Activated naive CD4-positive, alpha-beta T cell treated with anti-CD3 and anti-CD28 coated beads for 36 hours (primary cell): Measurements from ENCODE around the gene IQCH. TPM values are rescaled to one million over a fixed set of nuclear protein-coding genes. Genes with fewer than 3 reads are reported as not detected.

Experiments used
- CTCF ChIA-PET: fragments of 350-600 bp; sonication (Branson Sonifier 250); formaldehyde crosslinking; loops from one replicate; lab custom pipeline; 2021; ENCODE audit warnings: antibody characterized with exemption; lab: Charles Lee
- DNase-seq: peaks from one replicate; pipeline ENCODE4 v3.0.0-alpha.2; 2020
- H3K27ac Mint-ChIP-seq: one replicate; pipeline ENCODE4 v1.8.0; 2021; ENCODE audit warnings: mild to moderate bottlenecking, mixed read lengths
- H3K27me3 Mint-ChIP-seq: one replicate; pipeline ENCODE4 v1.8.0; 2021; ENCODE audit warnings: low read depth, mixed read lengths
- H3K36me3 Mint-ChIP-seq: one replicate; pipeline ENCODE4 v1.8.0; 2021; ENCODE audit warnings: low read depth, mixed read lengths
- H3K4me1 Mint-ChIP-seq: one replicate; pipeline ENCODE4 v1.8.0; 2021; ENCODE audit warnings: low read depth, mixed read lengths
- H3K4me3 Mint-ChIP-seq: one replicate; pipeline ENCODE4 v1.8.0; 2021; ENCODE audit warnings: mild to moderate bottlenecking, moderate library complexity, mixed read lengths
- H3K9me3 Mint-ChIP-seq: one replicate; pipeline ENCODE4 v1.8.0; 2021; ENCODE audit warnings: mixed read lengths
- intact Hi-C: fragments of 100-400 bp; cut with micrococcal nuclease; formaldehyde crosslinking; loops from one replicate; pipeline ENCODE4 v1.15.1; 2023
- total RNA-seq, 2 experiments: library from RNA; stranded (reverse); gene quantifications; one replicate each; pipeline ENCODE4 v1.2.3, GENCODE V29; 2021

Gene IQCH
- total RNA-seq, 2 experiments from 2014 or later = 0.98 to 1.4 TPM

DNA sequence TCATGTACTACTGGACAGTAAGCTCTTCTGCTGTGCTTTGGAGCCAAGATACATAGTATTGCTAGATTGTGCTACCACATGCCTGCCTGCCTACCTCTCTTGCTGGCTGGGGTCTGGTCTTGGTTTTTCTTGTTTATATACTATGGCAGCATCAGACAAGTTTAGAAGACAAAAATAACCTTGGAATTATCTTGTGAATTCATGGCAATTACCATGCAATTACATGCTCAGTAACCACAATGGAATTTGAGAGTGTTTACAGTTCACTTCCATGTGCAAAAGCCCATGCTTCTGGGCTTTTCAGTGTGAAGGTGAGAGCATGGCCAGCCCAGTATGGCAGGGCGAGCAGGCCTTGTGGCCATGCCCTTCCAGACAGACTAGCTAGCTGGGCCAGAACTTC lies 218.4 kb downstream of the IQCH start:
- Mint-ChIP-seq H3K4me1 (no peaks in the 10 kb centered on the region), H3K27me3 (no peaks in the 10 kb centered on the region), H3K27ac (no peak overlapping the region), H3K4me3 (no peak overlapping the region), H3K9me3 (no peaks in the 10 kb centered on the region), H3K36me3 (no peaks in the 10 kb centered on the region)
- no peak for DNase-seq
- CTCF ChIA-PET = no interaction called here
- intact Hi-C loops = no loop called here

DNA sequence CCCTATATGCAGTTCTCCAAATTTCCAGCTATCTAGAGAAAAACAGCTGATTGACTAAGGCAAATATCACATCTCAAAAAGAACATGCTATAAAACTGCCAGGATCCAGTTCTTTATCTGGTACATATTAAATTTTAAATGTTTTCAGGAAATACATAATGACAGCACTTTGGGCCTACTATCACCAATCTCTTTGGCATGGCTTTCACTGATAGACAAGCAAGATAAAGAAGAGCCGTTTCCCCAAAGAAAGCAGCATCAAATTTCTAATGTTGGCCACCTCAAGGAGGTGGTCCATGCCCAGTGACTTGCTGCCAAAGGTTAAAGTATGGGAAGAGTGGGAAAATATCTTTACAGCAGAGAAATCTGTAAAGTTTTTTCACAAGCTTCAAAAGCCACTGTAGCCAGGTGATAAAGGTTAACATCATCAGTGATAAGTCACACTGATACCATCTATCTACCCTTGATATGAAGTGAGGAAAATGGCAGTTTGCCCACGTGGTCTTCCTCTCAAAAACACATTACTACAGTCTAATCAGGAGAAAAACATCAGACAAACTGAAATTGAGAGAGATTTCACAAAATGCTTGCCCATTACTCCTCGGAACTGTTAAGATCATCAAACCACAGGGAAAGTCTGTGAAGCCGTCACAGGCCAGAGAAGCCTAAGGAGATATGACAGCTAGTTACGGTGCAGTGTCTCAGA lies 220.0 kb downstream of the IQCH start:
- Mint-ChIP-seq H3K4me1 (no peaks in the 10 kb centered on the region), H3K9me3 (no peaks in the 10 kb centered on the region), H3K36me3 (no peaks in the 10 kb centered on the region), H3K27ac (no peak overlapping the region), H3K4me3 (no peak overlapping the region), H3K27me3 (no peaks in the 10 kb centered on the region)
- CTCF ChIA-PET = no interaction called here
- no peak for DNase-seq
- intact Hi-C loops = no loop called here

DNA sequence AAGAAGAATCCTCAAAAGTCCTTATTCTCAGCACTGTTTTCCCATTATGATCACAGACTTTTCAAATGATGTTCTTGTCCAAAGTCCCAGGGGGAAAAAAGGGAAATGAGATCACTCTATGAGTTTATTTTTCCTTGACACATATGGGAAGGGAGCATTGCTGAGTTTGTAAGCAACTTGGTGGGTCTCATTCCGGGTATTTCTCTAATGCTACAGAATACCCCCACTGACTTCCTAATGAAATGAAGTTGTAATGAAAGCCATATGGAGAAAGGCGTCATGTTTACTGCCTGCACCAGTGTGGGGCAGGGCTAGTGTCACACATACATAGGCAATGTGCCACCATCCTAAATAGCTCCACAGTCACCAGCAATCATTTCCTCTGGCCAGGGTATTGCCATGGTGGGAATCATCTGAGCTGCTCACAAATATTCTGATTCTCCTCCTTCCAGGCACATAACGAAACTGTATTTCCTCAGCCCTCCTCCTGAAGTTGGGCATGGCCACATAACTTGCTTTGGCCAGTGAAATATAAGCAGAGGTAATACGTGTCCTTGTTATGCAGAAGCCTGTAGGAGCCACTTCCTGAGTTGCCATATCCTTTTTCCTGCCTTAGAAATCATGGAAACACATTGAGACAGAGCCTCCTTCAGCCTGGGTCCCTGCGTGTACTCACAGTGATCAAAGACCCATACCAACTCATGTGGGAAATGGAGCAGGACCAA lies 225.4 kb downstream of the IQCH start:
- no peaks in the 10 kb centered on the region for H3K36me3 Mint-ChIP-seq
- no peak for DNase-seq
- H3K9me3 Mint-ChIP-seq = peaks cover 3% of the 10 kb centered on the region

DNA sequence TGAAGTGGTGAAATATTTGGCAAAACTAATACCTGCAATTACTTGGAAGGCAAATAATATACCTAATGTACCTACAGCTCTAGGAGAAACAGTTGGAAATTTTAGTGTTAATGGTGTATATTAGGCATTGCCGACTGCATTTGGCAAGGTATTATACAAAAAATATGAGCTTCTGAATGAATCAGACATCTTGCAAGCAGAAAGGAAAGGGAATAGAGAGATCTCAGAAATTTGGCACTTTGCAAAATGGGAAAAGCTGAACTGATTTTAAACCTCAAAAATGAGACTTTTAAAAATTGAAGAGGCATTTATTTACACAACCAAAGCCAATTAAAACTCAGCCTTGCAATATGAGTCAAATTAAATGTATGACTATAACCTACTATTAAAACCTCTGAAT lies 226.2 kb downstream of the IQCH start:
- DNase-seq = no peak
- CTCF ChIA-PET = no interaction called here
- Mint-ChIP-seq H3K9me3 (peaks cover 5% of the 10 kb centered on the region), H3K27me3 (no peaks in the 10 kb centered on the region), H3K36me3 (no peaks in the 10 kb centered on the region), H3K4me3 (no peak overlapping the region), H3K27ac (no peak overlapping the region), H3K4me1 (peaks cover 9% of the 10 kb centered on the region)
- intact Hi-C loops = no loop called here

More for the DNA sequence above, 225.4 kb downstream of the IQCH start:
- Mint-ChIP-seq H3K4me3 (no peak overlapping the region), H3K27ac (no peak overlapping the region), H3K4me1 (peaks cover 9% of the 10 kb centered on the region), H3K27me3 (no peaks in the 10 kb centered on the region)
- intact Hi-C loops = no loop called here
- CTCF ChIA-PET = no interaction called here

DNA sequence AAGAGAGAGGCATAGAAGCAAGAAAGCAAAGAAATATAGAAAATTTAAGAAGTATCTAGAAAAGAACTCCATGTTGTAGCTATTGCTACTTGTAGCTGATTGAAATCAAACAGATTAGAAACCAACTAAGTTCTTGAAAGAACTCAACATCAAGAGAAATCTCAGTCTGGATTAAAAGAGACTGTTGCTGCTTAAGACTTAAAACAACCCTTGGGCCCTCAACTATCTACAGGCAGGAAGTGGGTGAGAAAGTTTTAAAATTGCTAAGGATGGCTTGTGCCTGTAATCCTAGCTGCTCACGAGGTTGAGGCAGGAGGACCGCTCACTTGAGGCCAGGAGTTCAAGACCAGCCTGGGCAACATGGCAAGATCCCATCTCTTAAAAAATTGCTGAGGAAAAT lies 227.1 kb downstream of the IQCH start:
- H3K36me3 Mint-ChIP-seq = peaks cover 3% of the 10 kb centered on the region
- H3K9me3 Mint-ChIP-seq = peaks cover 5% of the 10 kb centered on the region
- H3K4me1 Mint-ChIP-seq = peaks cover 9% of the 10 kb centered on the region
- no peak for DNase-seq
- H3K27me3 Mint-ChIP-seq = no peaks in the 10 kb centered on the region
- CTCF ChIA-PET = no interaction called here
- H3K4me3 Mint-ChIP-seq = no peak overlapping the region
- intact Hi-C loops = no loop called here
- no peak overlapping the region for H3K27ac Mint-ChIP-seq

DNA sequence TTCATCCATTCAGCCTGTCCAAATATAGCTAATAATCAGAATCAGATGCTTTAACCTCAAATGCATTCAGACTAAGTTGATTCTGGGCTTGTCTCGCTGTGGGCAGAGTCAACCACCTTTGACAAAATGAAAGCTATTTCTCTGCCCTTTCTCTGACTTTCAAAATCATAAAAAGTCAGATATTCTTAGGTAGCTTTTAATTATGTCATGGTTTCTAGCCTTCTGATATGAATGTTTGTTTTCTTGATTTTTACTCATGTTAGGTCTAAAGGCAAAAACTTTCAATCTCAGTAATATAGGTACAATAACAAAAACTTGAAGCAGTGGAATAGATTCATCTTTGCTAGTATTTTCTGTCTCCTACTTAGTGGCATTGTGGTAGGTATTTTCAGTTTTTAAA lies 241.0 kb downstream of the IQCH start:
- DNase-seq = no peak
- Mint-ChIP-seq H3K4me1 (no peaks in the 10 kb centered on the region), H3K27me3 (peaks cover 3% of the 10 kb centered on the region), H3K36me3 (no peaks in the 10 kb centered on the region), H3K4me3 (no peak overlapping the region), H3K9me3 (no peaks in the 10 kb centered on the region), H3K27ac (no peak overlapping the region)
- CTCF ChIA-PET = interaction anchor here (2.0 kb wide), 1 partner anchor 340 kb away, joined by 5 read pairs; no protein-coding TSS in a partner anchor
- intact Hi-C loops = no loop called here

DNA sequence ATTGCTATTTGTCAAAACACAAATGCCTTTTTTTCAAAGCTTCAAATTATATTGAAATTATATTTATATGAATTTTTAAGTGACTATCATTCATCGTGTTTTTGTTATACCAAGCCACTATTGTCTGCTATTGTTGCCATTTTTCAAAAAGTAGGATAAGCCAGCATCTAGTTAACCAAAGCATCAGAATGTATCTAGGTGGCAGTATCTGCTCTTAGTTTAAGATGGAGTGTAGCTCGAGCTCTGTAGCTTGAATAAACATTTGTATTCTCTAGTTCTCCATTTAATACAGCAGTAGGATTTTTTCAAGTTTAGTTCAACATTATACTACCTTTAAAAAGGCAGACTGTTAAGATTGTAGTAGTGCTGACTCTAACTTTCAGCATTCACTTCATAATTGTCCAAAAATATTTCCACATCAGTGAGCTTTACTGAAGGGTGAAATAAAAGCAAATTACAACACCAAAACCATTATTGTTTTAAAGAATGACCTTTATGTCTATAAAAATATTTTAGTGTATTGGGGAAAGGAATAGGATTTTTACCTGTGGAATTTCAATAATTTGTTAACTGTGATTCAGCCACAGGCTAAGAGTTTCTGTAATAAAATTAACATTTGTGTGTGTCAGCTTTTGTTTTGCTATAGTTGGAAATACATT lies 246.7 kb downstream of the IQCH start:
- H3K36me3 Mint-ChIP-seq = no peaks in the 10 kb centered on the region
- CTCF ChIA-PET = interaction anchor here (0.6 to 1.9 kb wide), 5 partner anchors 14 to 588 kb away, joined by 3 to 8 read pairs (median 4); no protein-coding TSS in a partner anchor
- no peaks in the 10 kb centered on the region for H3K9me3 Mint-ChIP-seq
- no peak for DNase-seq
- no peak overlapping the region for H3K27ac Mint-ChIP-seq
- H3K27me3 Mint-ChIP-seq = peaks cover 2% of the 10 kb centered on the region
- intact Hi-C loops = loop anchor here (1.0 kb wide), 1 partner anchor 335 kb away; no protein-coding TSS in a partner anchor
- no peaks in the 10 kb centered on the region for H3K4me1 Mint-ChIP-seq
- no peak overlapping the region for H3K4me3 Mint-ChIP-seq

DNA sequence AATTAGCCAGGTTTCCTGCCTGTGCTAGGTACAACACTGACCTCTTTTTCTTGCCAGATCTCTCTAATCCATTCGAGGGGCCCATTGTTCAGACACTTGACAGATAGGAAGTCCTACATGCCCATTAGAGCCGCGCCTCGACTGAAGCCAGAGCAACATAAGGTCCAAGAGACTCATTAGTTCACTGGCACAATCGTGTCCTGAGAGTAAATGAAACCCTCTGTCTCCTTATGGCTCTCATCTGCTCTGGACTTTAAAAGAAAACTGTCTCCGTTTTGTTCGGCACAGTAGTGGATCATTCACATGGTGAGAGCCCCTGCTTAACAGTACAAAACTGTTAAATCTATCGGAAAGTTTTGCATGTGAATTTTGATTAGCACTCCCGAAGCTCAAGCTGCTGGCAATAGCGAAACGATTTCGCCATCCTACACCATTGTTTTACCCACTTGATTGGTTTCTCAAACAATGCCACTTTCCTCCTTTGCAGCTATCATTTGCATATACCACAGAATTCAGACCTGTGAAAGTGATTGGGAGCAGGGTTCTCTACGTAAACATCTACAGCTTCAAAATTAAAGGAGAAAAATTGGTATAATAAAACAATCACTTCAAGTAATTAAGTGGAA lies 247.4 kb downstream of the IQCH start:
- DNase-seq = no peak
- no peak overlapping the region for H3K4me3 Mint-ChIP-seq
- H3K36me3 Mint-ChIP-seq = no peaks in the 10 kb centered on the region
- CTCF ChIA-PET = interaction anchor here (1.0 to 1.9 kb wide), 3 partner anchors 14 to 330 kb away, joined by 3 to 8 read pairs (median 5); no protein-coding TSS in a partner anchor
- H3K27me3 Mint-ChIP-seq = no peaks in the 10 kb centered on the region
- H3K4me1 Mint-ChIP-seq = no peaks in the 10 kb centered on the region
- intact Hi-C loops = loop anchor here (1.0 kb wide), 1 partner anchor 334 kb away; no protein-coding TSS in a partner anchor
- no peaks in the 10 kb centered on the region for H3K9me3 Mint-ChIP-seq
- no peak overlapping the region for H3K27ac Mint-ChIP-seq

DNA sequence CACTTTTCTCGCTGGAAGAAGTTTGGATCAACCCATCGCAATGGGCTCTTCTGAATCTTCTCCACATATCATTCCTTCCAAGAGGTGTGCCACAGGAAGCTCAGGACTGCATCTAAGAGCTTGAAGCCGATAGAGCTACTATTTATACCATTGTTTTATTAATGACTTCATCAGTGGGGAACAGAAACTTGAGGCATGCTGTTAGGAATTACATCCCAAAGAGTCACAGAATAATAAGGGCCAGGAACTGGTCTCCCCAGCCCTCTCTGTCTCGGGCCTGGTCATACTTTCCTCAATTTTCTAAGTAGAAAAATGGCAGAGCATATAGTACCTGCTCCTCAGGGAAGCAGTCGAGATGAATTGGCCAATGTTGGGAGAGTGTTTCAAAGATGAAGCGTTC lies 249.5 kb downstream of the IQCH start:
- H3K36me3 Mint-ChIP-seq = peaks cover 5% of the 10 kb centered on the region

DNA sequence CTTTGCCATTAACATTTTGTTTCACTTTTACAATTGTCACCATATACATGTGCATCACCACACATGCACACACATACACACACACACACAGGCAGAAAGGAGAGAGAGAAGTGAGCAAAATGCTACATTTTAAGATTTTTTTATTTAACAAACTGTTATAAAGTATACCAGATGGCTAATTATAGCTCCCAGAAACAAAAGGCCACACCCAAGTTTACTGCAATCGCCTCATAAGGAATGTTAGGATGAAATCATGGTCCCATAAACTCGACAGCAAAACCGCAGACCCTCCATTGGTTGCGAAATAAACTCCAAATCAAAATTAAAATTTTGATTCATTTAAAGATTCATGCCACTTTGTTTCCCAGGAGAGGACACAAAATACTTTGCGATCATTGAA lies 250.2 kb downstream of the IQCH start:
- no peak for DNase-seq
- H3K36me3 Mint-ChIP-seq = peaks cover 5% of the 10 kb centered on the region
- H3K9me3 Mint-ChIP-seq = no peaks in the 10 kb centered on the region
- no peaks in the 10 kb centered on the region for H3K4me1 Mint-ChIP-seq
- CTCF ChIA-PET = no interaction called here
- no peak overlapping the region for H3K27ac Mint-ChIP-seq
- no peak overlapping the region for H3K4me3 Mint-ChIP-seq
- H3K27me3 Mint-ChIP-seq = no peaks in the 10 kb centered on the region
- intact Hi-C loops = no loop called here

More for the DNA sequence above, 249.5 kb downstream of the IQCH start:
- Mint-ChIP-seq H3K27ac (no peak overlapping the region), H3K27me3 (no peaks in the 10 kb centered on the region), H3K4me3 (no peak overlapping the region), H3K9me3 (no peaks in the 10 kb centered on the region), H3K4me1 (no peaks in the 10 kb centered on the region)
- CTCF ChIA-PET = interaction anchor here (2.1 kb wide), 1 partner anchor 332 kb away, joined by 4 read pairs; no protein-coding TSS in a partner anchor
- DNase-seq = no peak
- intact Hi-C loops = no loop called here

DNA sequence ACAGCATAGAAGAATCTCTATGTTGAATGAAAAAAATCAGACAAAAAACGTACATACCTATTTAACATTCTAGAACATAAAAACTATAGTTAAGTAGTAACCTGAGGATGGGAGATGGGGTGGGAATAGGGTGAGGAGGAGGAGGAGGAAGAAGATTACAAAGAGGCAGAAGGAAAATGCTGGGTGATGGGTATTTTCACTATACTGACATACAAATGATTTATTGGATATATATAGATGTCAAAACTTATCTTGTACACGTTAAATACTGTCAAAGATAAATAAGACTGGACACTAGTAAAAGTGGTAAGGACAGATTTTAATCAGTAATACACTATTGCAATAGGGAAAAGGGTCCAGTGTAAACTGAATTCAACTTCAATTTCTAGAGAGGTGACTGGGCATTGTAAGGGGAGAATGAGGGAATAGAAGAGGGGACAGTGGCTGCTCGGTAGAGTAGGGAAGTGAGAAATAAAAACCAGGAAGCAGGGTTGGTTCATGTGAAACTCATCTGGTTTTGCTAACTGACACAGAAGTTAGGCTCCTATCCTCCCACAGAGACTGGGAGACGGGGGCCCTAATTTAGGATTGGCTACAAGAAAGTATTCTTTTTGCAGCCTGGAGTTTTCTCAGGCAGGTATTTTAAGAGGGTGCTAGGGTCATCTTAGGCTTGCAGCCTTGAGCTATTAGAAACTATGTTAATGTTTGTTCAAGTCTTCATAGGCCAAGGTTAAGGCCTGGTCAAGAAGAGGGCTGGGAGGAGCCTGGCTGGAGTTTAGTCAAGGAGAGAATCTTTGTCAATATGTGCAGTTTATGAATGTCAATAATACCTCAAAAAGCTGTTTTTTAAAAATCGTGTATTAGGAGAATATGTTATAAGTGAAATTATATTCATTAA lies 251.3 kb downstream of the IQCH start:
- DNase-seq = no peak
- no peak overlapping the region for H3K4me3 Mint-ChIP-seq
- H3K4me1 Mint-ChIP-seq = no peaks in the 10 kb centered on the region
- no peaks in the 10 kb centered on the region for H3K27me3 Mint-ChIP-seq
- CTCF ChIA-PET = no interaction called here
- intact Hi-C loops = no loop called here
- no peaks in the 10 kb centered on the region for H3K9me3 Mint-ChIP-seq
- peaks cover 6% of the 10 kb centered on the region for H3K36me3 Mint-ChIP-seq
- H3K27ac Mint-ChIP-seq = no peak overlapping the region
